Spleen (tissue), 7 donors: ENCODE results near the gene AKAP13.
A peak's percentile ranks its signal among the peaks of the same experiment; 100 is the strongest.

Source experiments
- CTCF ChIP-seq, 11 experiments: fragments of 200-600 bp in 7 of 11; fragments of 450-650 bp in 4 of 11; sonication (generic) in 4 of 11; IDR thresholded peaks in 8 of 11; conservative IDR thresholded peaks in 3 of 11; 1 replicate in 7 of 11; 2 replicates in 4 of 11; pipeline versions ENCODE4 v1.4.0 to v1.8.0; 2016 to 2021; ENCODE audit warnings: antibody characterized with exemption in 11 of 11, inconsistent platforms in 4 of 11, mild to moderate bottlenecking in 1 of 11
- POLR2A ChIP-seq, 3 donors: fragments of 450-650 bp; IDR thresholded peaks; one replicate each; pipeline ENCODE4 v1.5.1; 2017; ENCODE audit warnings: antibody characterized with exemption in 3 of 3, mild to moderate bottlenecking in 1 of 3
- POLR2AphosphoS5 ChIP-seq, 3 donors: sonication (generic); formaldehyde crosslinking; IDR thresholded peaks; one replicate each; pipeline ENCODE4 v1.5.1; 2017; ENCODE audit warnings: antibody characterized with exemption in 3 of 3
- donor health status: DM: no; HTN: no; CAD: no; lungs with moderate emphysema.
- donor health status: DM: no; HTN: no; CAD: no.
- donor health status: DM: no; HTN: no; CAD: no.

- TF ChIP-seq POLR2AphosphoS5 (IDR thresholded peaks at IDR 0.05): peak in 1 of 3 donors; percentile 7
- TF ChIP-seq CTCF (IDR thresholded peaks at IDR 0.05 in 8 of 11, conservative IDR thresholded peaks at IDR 0.05 in 3 of 11): no peak
- no peak for TF ChIP-seq POLR2A (IDR thresholded peaks at IDR 0.05)
Observed at GRCh38 chr15:85627213-85627935, 247.0 kb downstream of the AKAP13 start.
